GM18868 (cell line): ENCODE data around the gene SLC38A2.

Experiments
- ATAC-seq: cut with Tn5 transposase; IDR thresholded peaks from one replicate; pipeline ENCODE4 v1.9.1; 2021; ENCODE audit warnings: mild to moderate bottlenecking, moderate library complexity; ENCODE audit not compliant: unreplicated experiment

The SLC38A2 gene

DNA sequence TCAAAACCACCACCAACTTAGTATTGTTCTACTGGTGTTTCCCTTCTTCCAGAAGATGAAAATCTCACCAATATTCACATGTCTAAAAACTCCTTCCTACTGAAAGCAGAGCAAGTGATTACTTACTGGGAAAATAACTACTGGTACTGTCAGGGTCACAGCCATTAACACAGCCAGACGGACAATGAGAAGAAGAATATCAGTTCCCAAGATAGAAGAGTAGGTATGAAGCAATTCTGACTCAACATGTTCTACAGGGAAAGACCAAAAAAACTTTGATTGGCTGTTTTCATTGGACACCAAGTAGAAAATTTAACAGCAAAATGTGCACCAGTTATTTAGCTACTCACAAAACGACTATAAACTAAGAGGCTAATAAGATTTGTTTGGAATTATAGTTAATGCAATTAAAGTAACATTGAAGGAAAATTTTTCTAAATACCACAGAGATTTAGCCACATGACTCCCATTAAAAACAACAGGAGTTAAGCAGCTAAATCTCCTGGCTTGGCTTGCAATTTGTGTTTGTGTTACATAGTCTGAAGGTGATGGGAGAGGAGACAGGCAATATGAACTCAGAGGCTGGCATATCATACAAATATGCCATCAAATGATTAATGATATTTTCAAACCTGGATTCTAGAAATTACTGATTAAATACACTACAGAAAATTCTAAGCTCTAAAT is 9.5 kb downstream of the SLC38A2 start:
- peak; percentile 41 for ATAC-seq

DNA sequence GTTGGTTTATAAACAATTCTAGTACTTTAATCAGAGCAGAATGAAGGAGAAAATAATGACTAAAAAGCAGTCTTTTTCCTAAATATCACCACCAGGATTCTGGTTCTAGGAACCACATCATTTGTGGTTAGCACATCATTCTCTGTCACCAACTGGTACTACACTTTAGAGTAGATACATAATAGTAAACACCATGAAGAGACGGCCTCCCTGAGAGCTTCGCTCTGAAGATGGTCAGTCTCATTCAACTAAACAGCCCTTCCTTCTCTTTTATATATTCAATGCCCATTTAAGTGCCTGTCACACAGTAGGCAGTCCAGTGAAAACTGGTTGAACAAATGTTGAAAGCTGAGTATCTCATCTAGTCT is 10.9 kb downstream of the SLC38A2 start:
- no peak for ATAC-seq

DNA sequence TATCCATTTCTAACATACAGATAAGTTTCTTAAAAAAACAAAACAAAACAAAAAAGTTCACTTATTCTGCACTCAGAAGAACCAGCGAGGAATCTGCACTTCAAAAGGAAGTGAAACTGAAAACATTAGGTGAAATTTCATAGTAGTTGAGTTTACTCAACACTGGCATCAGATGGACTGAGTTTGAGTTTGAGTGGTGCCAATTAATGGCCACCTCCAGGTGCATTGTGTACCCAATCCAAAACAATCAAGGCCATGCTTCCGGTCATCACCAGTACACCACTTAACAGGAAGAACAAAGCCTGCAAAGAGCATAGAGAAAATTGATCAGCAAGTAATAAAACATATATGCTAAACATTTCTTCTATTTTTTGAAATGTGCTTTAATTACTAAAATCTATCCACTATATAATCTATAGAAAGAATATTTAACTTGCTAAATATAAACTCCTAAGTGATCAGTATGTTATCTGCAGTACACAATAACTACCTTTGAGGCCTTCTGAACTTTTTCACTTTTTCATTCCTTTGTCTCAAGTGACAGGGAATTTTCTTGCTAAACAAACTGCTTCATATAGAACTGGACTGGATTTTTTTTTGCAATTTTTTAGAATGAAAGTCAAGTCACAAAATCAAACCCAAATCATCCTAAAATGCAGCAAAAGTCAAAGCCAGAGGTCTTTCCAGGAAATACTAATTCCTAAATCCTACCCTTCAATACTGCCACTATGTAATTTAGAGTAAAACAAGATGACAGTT is 11.5 kb downstream of the SLC38A2 start:
- ATAC-seq: peak; percentile 72

DNA sequence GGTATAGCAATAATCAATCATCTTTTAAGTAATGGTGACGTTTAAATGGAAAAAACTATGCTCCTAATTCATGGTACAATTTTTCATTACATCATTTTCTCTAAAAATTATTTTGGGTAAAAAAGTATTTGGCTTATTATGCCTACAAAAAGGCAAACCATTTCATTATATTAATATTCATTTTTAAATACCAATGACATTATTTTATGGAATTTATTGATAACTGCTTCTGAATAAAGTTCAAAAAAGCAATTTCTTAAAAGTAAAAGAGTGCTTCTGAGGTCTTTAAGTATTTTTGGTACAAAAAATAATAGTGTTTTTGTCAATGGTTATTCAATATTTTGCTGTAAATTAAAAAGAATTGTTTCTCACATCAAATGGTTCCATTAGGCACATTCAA is 12.2 kb downstream of the SLC38A2 start:
- ATAC-seq: no peak

DNA sequence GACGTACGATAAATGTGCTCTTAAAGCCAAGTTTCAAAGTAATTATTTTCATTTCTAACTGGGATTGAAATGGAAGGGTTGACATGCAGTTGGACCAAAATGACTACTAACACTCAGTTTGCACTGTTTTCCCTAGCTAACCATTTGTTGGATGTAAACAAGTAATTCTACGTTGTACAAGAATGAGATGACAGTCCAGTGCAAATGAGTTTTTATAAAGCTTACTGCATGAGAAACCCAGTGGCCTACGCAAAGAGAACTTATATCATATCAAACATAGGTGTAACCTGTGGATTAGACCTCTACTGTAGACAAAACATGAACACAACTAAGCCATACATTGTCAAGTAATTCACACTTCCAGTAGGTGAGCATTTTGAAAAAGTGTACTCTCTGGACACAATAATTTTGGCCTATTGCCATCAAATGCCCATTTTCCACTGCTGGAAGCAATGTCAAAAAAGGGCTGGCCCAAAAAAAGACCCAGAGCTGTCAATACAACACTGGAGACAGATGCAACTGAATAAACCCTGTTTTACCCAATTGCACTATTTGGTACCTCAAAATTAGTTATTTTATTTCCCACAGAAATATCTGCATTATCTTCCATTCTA is 12.8 kb downstream of the SLC38A2 start:
- no peak for ATAC-seq

DNA sequence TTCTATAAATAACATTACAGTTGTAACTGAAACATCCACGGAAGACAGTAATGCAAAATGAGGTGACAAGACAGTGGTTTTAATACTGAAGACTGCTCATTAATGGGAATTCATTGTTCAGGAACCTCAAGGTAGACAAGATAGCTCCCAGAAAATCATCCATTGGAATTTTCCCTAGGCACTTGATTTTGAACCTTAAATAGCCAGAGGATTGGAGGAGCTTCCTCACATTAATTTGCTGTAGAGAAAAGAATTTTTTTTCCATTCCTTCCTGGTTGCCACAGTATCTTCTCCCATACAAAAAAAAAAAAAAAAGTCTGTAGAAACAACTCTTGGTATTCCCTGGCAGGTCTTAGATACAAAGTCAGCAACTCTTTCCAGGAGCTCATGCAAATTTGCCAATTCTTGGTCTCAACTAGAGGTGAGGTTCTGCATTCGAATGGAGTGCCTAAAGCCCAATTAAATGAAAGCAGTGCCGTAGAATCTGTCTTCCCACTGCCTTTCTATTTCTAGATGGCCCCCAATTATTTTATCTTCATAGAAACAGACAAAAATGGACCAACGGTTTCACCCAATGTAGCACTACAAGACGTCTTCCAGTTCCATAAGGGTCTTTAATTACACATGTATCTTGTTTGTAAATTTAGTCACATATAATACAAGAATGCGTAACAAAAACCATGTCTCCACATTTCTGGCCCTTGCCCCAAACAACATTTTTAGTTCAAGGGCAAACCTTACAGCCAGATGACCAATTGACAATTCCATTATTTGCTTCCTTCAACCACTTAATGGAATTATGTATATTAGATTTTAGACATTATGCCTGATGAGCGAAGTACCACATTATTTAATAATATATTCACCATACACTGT is 13.5 kb downstream of the SLC38A2 start:
- no peak for ATAC-seq

DNA sequence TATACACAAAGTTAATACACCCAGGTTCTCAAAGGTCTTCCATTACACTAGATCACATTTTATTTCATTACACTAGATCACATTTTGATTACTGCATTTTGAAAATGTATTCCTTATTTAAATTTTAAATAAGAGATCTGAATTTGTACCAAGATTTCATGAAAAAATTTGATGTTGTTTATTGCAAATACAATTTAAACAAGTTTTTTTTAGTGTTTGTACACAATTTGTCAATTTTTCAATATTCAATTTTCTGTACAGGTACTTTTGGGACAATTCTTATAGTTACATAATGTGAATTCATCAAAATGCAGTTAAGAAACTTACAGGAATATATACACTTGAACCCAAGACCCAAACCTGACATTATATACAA is 14.3 kb downstream of the SLC38A2 start:
- no peak for ATAC-seq

DNA sequence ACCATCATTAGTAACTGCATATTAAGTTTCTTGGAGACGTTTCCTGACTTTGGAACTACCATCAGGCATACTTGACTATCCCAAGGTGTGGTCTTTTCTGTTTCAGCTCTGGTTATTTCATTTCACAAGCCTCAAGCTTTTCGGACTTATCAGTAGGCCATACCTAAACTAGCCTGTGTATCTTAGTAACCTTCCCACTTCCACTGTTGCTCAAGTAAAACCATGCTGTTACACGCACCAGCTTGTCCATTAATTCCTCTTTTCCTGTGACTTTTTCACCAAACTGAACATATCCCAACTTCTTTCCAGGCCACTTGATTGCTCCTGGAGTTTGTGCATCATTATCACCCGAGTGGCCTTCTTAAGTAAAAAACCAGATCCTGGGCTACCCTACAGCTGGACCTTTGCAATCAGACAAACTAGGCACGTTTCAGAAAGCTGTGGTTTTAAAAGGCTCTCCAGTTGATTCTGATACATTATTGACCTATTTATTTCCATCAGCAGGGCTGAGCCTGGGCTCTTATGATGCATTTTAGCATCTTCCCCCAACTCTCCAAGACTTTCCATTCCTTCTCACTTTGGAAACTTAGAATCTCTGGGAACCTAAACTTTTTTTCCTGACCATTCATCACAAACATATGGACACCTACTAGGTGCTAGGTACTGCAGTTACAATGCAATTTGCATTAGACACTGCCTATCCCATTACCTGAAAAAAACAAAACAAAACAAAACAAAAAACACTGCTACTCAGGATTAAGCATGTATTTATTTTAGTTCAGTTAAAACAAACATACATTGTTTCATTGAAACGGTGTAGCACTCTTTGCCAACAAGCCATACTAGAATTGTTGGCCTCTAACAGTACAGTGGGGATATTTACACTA is 14.9 kb downstream of the SLC38A2 start:
- no peak for ATAC-seq

DNA sequence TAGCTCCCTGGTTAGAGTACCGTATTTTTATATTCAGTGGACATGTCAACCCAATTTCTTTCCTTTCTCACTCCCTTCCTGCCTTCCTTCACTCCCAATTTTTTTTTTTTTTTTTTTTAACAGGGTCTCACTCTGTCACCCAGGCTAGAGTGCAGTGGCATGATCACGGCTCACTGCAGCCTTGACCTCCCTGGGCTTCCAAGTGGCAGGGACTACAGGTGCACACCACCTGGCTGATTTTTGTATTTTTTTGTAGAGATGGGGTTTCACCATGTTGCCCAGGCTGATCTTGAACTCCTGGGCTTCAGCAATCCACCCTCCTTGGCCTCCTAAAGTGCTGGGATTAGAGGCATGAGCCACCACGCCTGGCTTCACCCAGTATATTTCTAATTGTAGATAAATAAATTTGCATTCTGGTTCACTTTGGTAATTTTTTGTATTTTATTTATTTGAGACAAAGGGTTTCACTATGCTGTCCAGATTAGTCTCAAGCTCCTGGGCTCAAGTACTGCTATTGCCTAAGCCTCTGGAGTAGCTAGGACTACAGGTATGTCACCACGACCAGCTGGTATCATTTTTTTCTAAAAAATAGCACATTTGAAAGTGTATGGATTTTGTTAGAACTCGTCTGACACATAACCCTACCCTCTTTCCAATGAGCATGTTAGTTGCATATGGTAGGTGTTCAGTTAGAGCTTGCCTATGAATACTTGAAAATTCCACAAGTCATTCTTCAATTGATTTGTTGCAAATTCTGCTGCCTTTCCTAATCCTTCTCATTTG is 15.7 kb downstream of the SLC38A2 start:
- ATAC-seq: no peak

DNA sequence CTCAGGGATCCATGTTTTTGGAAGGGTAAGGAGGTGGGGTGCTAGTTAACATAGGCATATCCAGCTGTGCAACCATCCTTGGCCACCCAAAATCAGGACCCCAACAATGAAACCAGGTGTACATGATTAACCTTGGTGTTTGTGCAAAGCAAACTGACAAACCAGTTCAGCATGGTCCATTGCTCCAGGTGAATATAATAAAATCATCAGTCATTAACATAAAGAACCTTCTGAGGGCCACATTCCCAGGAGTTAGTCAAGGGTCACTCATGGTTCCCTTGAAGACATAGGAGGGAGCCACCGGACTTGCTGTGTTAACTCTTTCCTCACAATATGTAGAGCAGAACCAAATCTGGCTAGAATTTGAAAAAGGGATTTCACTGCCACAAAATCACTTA is 17.8 kb downstream of the SLC38A2 start:
- no peak for ATAC-seq

DNA sequence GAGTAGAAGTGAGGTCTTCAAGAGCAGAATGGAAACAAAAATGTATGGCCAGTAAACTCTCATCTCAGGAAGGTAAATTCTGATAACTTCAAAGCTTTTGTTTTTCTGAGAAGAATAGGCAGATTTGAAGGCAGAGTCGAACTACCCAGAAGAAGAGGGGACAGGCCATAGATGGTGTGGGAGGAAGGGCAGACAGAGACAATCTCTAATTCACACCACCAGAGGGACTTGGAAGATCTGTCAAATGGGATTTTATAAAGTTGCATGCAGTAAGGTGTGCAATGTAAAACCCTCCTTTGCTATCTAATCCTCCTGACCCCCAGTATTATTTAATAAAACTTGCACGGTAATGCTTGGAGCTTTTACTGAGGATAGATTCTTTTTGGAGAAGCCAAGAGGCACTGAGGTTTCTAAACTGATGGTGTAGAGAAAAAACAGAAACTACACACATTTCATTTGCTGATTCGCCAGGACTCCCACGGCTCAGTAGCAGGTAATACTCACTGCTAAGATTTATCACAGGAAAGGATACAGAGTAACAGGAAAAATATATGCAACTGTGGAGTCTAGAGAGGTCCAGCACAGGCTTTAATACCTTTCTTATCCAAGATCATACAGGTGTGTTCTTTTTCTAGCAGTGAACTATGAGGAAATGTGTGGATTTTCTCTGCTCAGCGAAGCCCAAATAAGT is 18.3 kb downstream of the SLC38A2 start:
- ATAC-seq: no peak

DNA sequence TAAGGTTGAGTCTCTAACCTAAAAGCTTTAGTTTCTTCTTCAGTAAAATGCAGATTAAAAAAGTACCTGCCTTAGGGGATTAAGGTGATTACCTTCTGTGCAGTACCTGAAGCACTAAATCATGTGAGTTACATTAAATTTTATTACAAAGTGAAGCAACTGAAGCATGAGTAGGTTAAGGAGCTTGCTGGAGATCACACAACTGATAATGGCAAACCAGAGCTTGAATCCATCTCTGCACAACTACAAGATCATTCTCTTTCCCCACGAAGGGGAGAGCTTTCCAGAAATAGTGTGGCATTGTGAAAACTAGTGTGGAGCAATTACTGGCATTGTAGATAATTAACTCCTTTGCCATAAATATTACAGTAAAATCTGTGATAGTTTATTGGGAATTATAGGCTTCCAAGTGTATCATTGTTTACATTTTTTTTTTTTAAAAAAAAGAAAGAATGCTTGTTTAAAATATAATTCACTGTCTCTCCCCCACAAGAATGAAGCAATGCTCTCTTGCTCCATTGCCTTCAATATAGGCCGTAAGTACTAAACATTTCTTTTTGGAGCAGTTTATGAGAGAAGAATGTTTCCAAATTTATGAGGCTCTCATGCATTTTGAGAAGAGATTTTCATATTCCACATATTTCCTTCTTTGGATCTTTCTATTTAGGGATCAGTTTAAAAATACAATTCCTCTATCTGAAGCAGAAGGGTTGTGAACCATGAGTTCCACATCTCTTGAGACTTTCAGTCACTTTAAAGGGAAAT is 20.5 kb downstream of the SLC38A2 start:
- no peak for ATAC-seq

DNA sequence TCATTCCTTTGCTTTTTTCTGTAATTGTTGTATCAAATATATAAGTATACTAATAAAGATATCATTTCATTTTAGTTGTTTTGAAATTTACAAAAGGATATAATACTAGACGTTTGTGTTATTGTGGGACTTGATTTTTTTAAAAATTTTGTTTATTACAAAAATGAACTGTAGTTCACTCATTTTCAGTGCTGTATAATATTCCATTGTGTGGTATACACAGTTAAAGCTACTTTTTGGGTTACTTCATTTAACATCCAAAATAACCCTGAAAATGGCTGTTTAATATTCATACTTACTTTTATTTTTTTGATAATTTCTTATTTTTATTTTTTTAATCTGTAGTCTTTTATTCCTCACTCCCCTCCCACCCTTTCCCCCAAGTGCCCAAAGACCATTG is 21.4 kb downstream of the SLC38A2 start:
- no peak for ATAC-seq

DNA sequence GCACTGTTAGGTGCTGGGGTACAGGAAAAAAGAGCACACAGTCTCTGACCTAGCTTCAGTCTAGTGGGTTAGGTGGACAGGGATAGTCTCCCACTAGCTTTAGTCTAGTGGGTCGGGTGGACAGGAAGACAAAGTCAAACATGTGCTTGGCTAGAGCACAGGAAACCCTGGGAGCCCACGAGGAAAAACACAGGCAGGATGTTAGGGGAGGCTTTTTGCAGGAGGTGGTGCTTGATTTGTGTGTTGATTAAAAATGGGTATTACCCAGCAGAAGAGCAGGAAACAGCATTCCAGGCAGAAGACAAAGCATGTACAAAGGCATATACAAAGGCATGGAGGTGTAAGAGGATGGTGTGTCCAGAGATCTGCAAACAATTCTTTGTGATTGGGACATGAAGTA is 23.3 kb downstream of the SLC38A2 start:
- ATAC-seq: no peak

DNA sequence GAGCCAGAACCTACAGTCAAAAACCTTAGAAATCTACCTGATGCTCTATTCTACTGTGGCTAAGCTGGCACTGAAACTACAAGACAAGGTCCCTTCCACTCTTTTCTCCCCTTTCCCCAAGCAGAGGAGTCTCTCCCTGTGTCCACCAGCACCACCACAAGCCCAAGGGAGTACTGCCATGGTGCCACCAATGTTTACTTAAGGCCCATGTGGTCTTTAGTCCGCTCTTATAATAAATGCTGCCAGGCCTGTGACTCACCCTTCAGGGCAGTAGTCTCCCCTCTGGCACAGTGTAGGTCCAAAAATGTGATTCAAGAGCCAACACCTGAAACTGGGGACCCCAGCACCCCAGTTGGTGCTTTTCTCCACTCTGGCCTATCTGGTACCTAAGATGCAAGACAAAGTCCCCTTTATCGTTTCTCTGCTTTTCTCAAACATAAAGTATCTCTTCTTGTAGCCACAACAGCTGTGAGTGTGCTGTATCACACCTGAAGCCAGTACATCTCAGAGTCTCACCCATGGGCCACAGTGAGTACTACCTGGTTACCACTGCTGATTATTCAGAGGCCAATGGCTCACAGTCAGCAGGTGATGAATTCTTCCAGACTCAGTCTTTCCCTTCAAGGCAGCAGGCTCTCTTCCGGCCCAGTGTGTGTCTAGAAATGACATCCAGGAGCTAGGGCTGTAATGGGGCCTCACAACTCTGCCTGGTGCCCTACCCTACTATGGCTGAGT is 29.3 kb downstream of the SLC38A2 start:
- ATAC-seq: peak; percentile 8

DNA sequence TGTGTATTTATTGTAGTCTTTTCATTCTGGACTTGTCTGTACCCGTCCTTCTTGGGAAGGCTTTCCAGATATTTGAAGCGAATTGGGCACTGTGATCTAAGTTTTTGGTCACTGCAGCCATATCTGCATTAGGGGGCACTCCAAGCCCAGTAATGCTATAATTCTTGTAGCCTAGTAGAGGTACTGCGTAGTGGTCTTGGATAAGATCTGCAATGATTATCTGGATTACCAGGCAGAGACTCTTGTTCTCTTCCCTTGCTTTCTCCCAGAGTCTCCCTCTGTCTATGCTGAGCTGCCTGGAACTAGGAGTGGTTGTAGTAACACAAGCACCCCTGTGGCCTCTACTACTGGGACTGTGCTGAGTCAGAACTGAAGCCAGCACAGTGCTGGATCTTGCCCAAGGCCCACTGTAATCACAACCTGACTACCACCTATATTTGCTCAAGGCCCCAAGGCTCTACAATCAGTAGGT is 30.0 kb downstream of the SLC38A2 start:
- peak; percentile 95 for ATAC-seq

DNA sequence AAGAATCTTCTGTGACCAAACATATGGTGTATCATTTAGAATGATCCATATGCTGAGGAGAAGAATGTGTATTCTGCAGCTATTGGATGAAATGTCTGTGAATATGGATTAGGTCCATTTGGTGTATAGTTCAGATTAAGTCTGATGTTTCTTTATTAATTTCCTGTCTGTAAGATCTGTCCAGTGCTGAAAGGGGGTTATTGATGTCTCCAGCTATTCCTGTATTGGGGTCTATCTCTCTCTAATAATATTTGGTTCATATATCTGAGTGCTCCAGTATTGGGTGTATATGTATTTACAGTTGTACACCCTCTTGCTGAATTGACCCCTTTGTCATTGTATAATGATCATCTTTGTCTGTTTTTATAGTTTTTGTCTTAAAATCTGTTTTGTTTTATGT is 33.5 kb downstream of the SLC38A2 start:
- ATAC-seq: no peak
